ENCODE data around the gene PDE10A.
"Not testable (repeated sequence)": the region's sequence is repeated elsewhere in the genome, so short reads cannot be mapped to it uniquely, and the experiment has no call there.

The PDE10A gene

DNA sequence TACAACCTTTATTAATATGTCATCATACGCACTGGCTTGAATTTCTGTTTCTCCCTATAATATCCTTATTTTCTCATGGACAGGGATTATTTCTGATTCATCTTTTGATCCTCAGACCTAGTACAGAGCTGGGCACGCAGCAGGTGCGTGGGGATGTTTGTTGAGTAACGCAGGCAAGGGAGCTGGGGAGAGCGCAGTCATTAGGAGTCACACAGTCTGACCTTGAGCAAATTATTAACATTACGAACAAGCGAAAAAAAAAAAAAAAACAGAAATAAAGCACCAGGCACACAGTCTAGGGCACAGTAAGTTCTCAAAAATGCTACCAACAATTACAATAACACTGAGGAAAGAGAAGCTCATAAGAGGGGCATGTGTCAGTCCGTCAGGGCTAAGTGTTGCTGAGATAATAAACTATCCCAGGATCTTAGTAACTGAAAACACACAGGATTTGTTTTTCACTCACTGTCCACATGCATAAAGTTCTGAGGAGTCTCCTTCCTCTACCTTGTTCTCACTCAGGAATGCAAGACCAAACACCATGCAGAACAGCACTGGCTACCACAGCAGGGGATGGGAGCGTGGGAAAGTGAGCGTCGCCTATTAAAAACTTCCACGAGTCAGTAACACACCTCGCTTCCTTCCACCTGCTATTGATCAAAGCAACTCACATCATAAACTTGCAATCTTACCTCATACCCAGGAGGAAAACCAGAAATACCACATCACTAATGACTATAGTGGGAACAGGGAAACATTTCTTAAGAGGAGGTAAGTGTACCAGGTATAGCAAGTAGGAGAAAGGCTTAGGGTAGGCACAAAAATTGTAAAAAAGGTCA is 56.9 kb downstream of the PDE10A start:
- no peaks in the 10 kb centered on the region for H3K36me3 ChIP-seq (ENCODE audit: control insufficient read depth, insufficient read depth, low read length)
- no peaks in the 10 kb centered on the region for H3K27me3 ChIP-seq (ENCODE audit: control insufficient read depth, insufficient read depth, low read length)
- no peaks in the 10 kb centered on the region for H3K4me1 ChIP-seq (ENCODE audit: control insufficient read depth, insufficient read depth, low read length)
- H3K4me3 ChIP-seq (ENCODE audit: low read length), result no peak overlapping the region
- no peak overlapping the region for H3K27ac ChIP-seq (ENCODE audit: low read depth, low read length)
- H3K9ac ChIP-seq (ENCODE audit: low read length), result no peak overlapping the region

- Histone ChIP-seq H3K4me1 (ENCODE audit: control insufficient read depth, insufficient read depth, low read length) (no peaks in the 10 kb centered on the region), H3K36me3 (ENCODE audit: control insufficient read depth, insufficient read depth, low read length) (no peaks in the 10 kb centered on the region), H3K9ac (ENCODE audit: low read length) (no peak overlapping the region), H3K4me3 (ENCODE audit: low read length) (no peak overlapping the region), H3K27ac (ENCODE audit: low read depth, low read length) (no peak overlapping the region), H3K27me3 (ENCODE audit: control insufficient read depth, insufficient read depth, low read length) (no peaks in the 10 kb centered on the region)
Observed at GRCh38 chr6:165605182-165605875, 57.7 kb downstream of the PDE10A start.

DNA sequence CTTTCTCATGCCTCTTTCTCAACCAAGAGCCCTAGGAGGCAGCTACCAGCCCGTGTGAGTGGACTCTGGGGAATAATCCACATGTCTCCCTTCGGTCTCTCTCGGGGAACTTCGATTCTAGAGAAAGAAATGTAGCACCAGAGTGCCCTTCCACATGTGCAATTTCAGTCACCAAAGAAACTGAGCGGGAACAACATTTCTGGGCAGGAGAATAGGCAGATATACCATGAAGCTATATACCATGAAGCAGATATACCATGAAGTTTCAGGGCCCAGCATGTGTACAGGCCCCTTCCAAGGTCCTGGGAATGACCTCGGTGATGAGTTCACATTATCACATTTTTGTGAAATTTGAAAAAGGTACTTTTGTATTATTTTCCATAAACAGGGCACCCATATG is 60.8 kb downstream of the PDE10A start:
- Histone ChIP-seq H3K36me3 (ENCODE audit: control insufficient read depth, insufficient read depth, low read length) (no peaks in the 10 kb centered on the region), H3K9ac (ENCODE audit: low read length) (no peak overlapping the region), H3K27ac (ENCODE audit: low read depth, low read length) (no peak overlapping the region), H3K27me3 (ENCODE audit: control insufficient read depth, insufficient read depth, low read length) (no peaks in the 10 kb centered on the region), H3K4me3 (ENCODE audit: low read length) (no peak overlapping the region), H3K4me1 (ENCODE audit: control insufficient read depth, insufficient read depth, low read length) (no peaks in the 10 kb centered on the region)

- H3K27ac ChIP-seq (ENCODE audit: low read depth, low read length), result no peak overlapping the region
Observed at GRCh38 chr6:165600606-165601005, 62.4 kb downstream of the PDE10A start.

GRCh38 chr6:165599596-165600487 is 63.2 kb downstream of the PDE10A start:
- Histone ChIP-seq H3K4me1 (ENCODE audit: control insufficient read depth, insufficient read depth, low read length) (no peaks in the 10 kb centered on the region), H3K36me3 (ENCODE audit: control insufficient read depth, insufficient read depth, low read length) (no peaks in the 10 kb centered on the region), H3K9ac (ENCODE audit: low read length) (no peak overlapping the region), H3K27me3 (ENCODE audit: control insufficient read depth, insufficient read depth, low read length) (no peaks in the 10 kb centered on the region), H3K27ac (ENCODE audit: low read depth, low read length) (no peak overlapping the region), H3K4me3 (ENCODE audit: low read length) (no peak overlapping the region)

More at GRCh38 chr6:165600606-165601005, 62.4 kb downstream of the PDE10A start:
- no peak overlapping the region for H3K9ac ChIP-seq (ENCODE audit: low read length)
- H3K4me3 ChIP-seq (ENCODE audit: low read length), result no peak overlapping the region
- no peaks in the 10 kb centered on the region for H3K4me1 ChIP-seq (ENCODE audit: control insufficient read depth, insufficient read depth, low read length)
- no peaks in the 10 kb centered on the region for H3K36me3 ChIP-seq (ENCODE audit: control insufficient read depth, insufficient read depth, low read length)
- no peaks in the 10 kb centered on the region for H3K27me3 ChIP-seq (ENCODE audit: control insufficient read depth, insufficient read depth, low read length)

DNA sequence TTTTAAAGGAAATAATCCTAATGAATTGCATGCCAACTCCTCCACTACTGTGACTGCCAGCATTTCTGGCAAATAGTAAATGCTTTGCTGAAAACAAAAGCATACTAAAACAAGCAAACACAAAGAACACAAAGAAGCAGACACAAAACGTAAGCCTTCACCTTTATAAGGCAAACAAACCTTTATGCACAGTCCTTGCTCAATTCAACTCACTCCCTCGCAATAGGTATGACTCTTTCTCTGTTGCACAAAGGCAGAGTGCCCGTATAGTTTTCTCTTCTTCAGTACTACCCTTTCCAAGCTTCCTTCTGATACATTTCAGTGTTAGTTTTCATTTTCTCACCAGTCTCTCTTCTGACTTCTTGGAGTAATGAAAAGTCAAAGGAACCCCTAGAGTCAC is 63.9 kb downstream of the PDE10A start:
- H3K36me3 ChIP-seq (ENCODE audit: control insufficient read depth, insufficient read depth, low read length), result no peaks in the 10 kb centered on the region
- no peak overlapping the region for H3K9ac ChIP-seq (ENCODE audit: low read length)
- H3K4me1 ChIP-seq (ENCODE audit: control insufficient read depth, insufficient read depth, low read length), result no peaks in the 10 kb centered on the region
- H3K27ac ChIP-seq (ENCODE audit: low read depth, low read length), result no peak overlapping the region
- H3K4me3 ChIP-seq (ENCODE audit: low read length), result no peak overlapping the region
- H3K27me3 ChIP-seq (ENCODE audit: control insufficient read depth, insufficient read depth, low read length), result no peaks in the 10 kb centered on the region

DNA sequence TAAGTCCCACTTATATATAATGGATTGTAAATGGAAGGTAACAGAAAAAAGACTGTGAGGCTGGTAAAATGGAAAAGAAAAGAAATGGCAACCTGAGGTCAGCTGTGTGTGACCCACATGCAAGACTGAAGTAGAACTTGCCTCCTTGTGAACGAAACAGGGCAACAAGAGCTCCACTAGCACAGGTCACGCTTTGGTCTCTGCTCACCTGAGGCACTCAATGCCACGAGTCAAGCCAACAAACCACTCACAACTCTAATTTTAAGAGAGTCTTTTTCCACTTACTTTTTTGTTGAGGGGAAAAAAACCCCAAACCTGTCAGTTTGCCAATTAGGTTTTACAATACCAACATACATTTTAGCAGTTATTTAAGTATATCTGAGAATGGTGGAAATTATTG is 65.2 kb downstream of the PDE10A start:
- Histone ChIP-seq H3K27ac (ENCODE audit: low read depth, low read length) (no peak overlapping the region), H3K4me3 (ENCODE audit: low read length) (no peak overlapping the region)

DNA sequence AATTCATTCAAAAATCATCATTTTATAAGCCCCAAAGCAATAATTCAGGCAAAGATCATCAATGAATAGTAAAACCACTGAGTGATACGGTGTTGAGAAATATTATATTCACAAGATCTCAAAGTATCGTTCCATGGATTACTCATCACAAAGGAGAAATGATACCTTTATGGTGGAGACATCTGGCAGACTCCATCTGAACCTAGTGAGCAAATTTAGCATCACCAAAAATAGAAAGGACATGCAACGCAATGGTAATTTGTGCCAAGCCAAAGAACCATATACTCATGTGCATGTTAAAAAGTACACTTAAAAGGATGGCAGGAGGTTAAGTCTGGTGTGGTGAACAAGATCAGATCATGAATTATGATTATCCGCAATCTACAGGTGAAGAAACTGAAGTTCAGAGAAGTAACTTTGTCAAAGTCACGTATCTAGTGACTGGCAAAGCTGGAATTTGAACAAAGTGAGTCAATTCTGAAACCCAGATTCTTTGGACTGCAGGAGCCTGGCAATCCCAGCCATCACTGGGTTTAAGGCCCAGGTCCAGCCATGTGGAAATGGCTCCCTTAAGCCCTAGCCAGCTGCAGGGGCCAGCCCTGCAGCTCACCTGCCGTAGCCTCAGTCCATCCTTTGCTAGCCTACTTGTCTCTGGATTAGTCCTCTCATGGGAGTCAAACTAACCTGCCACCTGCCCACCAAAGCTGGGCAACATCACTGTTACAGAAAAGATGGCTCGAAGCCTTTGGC is 68.3 kb downstream of the PDE10A start:
- Histone ChIP-seq H3K36me3 (ENCODE audit: control insufficient read depth, insufficient read depth, low read length) (no peaks in the 10 kb centered on the region), H3K27me3 (ENCODE audit: control insufficient read depth, insufficient read depth, low read length) (no peaks in the 10 kb centered on the region), H3K9ac (ENCODE audit: low read length) (no peak overlapping the region), H3K27ac (ENCODE audit: low read depth, low read length) (no peak overlapping the region), H3K4me3 (ENCODE audit: low read length) (no peak overlapping the region), H3K4me1 (ENCODE audit: control insufficient read depth, insufficient read depth, low read length) (no peaks in the 10 kb centered on the region)

More for the DNA sequence above, 65.2 kb downstream of the PDE10A start:
- no peaks in the 10 kb centered on the region for H3K27me3 ChIP-seq (ENCODE audit: control insufficient read depth, insufficient read depth, low read length)
- no peaks in the 10 kb centered on the region for H3K4me1 ChIP-seq (ENCODE audit: control insufficient read depth, insufficient read depth, low read length)
- no peaks in the 10 kb centered on the region for H3K36me3 ChIP-seq (ENCODE audit: control insufficient read depth, insufficient read depth, low read length)
- H3K9ac ChIP-seq (ENCODE audit: low read length), result no peak overlapping the region

DNA sequence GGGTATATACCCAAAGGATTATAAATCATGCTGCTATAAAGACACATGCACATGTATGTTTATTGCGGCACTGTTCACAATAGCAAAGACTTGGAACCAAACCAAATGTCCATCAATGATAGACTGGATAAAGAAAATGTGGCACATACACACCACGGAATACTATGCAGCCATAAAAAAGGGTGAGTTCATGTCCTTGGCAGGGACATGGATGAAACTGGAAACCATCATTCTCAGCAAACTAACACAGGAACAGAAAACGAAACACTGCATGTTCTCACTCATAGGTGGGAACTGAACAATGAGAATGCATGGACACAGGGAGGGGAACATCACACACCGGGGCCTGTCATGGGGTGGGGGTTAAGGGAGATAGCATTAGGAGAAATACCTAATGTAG is 70.1 kb downstream of the PDE10A start:
- H3K4me1 ChIP-seq (ENCODE audit: control insufficient read depth, insufficient read depth, low read length); H3K27ac ChIP-seq (ENCODE audit: low read depth, low read length): not testable (repeated sequence)

GRCh38 chr6:165588515-165588914 is 74.5 kb downstream of the PDE10A start:
- H3K4me3 ChIP-seq (ENCODE audit: low read length), result no peak overlapping the region
- no peak overlapping the region for H3K27ac ChIP-seq (ENCODE audit: low read depth, low read length)
- H3K4me1 ChIP-seq (ENCODE audit: control insufficient read depth, insufficient read depth, low read length), result no peaks in the 10 kb centered on the region
- no peak overlapping the region for H3K9ac ChIP-seq (ENCODE audit: low read length)
- H3K27me3 ChIP-seq (ENCODE audit: control insufficient read depth, insufficient read depth, low read length), result no peaks in the 10 kb centered on the region
- H3K36me3 ChIP-seq (ENCODE audit: control insufficient read depth, insufficient read depth, low read length), result no peaks in the 10 kb centered on the region

More for the DNA sequence above, 70.1 kb downstream of the PDE10A start:
- not testable (repeated sequence) for H3K36me3 ChIP-seq (ENCODE audit: control insufficient read depth, insufficient read depth, low read length); H3K27me3 ChIP-seq (ENCODE audit: control insufficient read depth, insufficient read depth, low read length); H3K9ac ChIP-seq (ENCODE audit: low read length); H3K4me3 ChIP-seq (ENCODE audit: low read length)

DNA sequence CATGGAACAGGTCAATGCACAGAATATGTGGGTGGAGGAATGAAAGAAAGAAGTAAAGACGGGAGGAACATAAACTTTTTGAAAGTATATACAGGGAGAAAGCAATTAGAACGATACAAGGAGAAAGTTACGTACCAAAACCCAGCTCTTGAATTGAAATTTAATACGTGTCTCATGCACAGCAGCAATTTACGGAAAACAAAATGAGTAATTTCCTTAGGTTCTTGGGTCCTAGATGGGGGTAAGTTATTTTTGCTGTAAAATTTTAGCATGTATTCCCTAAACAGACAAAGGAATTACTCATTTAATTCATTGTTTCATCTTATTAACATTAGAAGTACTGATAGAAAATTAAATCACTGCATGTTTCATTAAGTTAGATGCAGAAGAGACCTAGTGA is 75.8 kb downstream of the PDE10A start:
- Histone ChIP-seq H3K4me1 (ENCODE audit: control insufficient read depth, insufficient read depth, low read length) (no peaks in the 10 kb centered on the region), H3K9ac (ENCODE audit: low read length) (no peak overlapping the region), H3K27me3 (ENCODE audit: control insufficient read depth, insufficient read depth, low read length) (no peaks in the 10 kb centered on the region), H3K4me3 (ENCODE audit: low read length) (no peak overlapping the region), H3K27ac (ENCODE audit: low read depth, low read length) (no peak overlapping the region), H3K36me3 (ENCODE audit: control insufficient read depth, insufficient read depth, low read length) (no peaks in the 10 kb centered on the region)

DNA sequence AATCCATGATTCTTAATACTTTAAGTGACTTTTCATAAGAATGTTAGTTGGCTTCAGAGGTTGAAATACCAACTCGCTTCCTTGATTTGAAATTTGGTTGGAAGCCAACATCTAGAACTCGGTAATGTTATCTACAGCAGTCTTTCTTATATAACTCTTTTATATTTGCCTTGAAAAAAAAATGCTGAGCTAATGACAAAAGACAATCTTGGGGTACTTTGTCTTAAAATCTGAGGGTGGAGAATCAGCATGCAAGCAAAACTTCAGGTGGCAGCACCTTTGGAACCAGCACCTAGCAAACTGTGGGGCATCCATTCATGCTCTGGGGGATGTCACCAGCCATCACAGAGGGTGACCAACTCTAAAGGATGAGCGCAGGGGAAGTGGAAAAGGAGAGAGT is 76.3 kb downstream of the PDE10A start:
- Histone ChIP-seq H3K27ac (ENCODE audit: low read depth, low read length) (no peak overlapping the region), H3K27me3 (ENCODE audit: control insufficient read depth, insufficient read depth, low read length) (no peaks in the 10 kb centered on the region), H3K9ac (ENCODE audit: low read length) (no peak overlapping the region), H3K36me3 (ENCODE audit: control insufficient read depth, insufficient read depth, low read length) (no peaks in the 10 kb centered on the region), H3K4me1 (ENCODE audit: control insufficient read depth, insufficient read depth, low read length) (no peaks in the 10 kb centered on the region), H3K4me3 (ENCODE audit: low read length) (no peak overlapping the region)
